SJCRH30 (cell line): ENCODE data around the gene SEMA4C. TPM values are rescaled to one million over a fixed set of nuclear protein-coding genes. Genes with fewer than 3 reads are reported as not detected.

ENCODE experiments used
- DNase-seq, 2 experiments: peaks; one replicate each; pipeline ENCODE4 v3.0.0-alpha.2; 2015 to 2020
- H3K27ac ChIP-seq: fragments of 250-450 bp; sonication (Bioruptor Pico); 2 replicates; pipeline ENCODE4 v1.5.1; 2020; ENCODE audit warnings: mild to moderate bottlenecking, moderate library complexity
- H3K27me3 ChIP-seq: fragments of 250-450 bp; sonication (Bioruptor Pico); 2 replicates; pipeline ENCODE4 v1.5.1; 2020; ENCODE audit warnings: mild to moderate bottlenecking, moderate library complexity
- H3K36me3 ChIP-seq: fragments of 250-450 bp; sonication (Bioruptor Pico); 2 replicates; pipeline ENCODE4 v1.5.1; 2020; ENCODE audit warnings: mild to moderate bottlenecking, moderate library complexity
- H3K4me1 ChIP-seq: fragments of 250-450 bp; sonication (Bioruptor Pico); 2 replicates; pipeline ENCODE4 v1.5.1; 2020; ENCODE audit warnings: mild to moderate bottlenecking, moderate library complexity
- H3K4me3 ChIP-seq: fragments of 250-450 bp; sonication (Bioruptor Pico); 2 replicates; pipeline ENCODE4 v1.5.1; 2020; ENCODE audit warnings: mild to moderate bottlenecking, moderate library complexity
- H3K9me3 ChIP-seq: fragments of 250-450 bp; sonication (Bioruptor Pico); replicated peaks from 2 replicates; pipeline ENCODE4 v1.5.1; 2020; ENCODE audit warnings: mild to moderate bottlenecking, moderate library complexity
- total RNA-seq: library from RNA; depleted of rRNA; stranded (reverse); fragments of >200 nt; shearing (Covaris generic); gene quantifications from 2 replicates; pipeline ENCODE4 v1.2.3, GENCODE V29; 2014; rRNA removed

Gene SEMA4C
- 41.3 and 49.4 TPM in 2 replicates for total RNA-seq

DNA sequence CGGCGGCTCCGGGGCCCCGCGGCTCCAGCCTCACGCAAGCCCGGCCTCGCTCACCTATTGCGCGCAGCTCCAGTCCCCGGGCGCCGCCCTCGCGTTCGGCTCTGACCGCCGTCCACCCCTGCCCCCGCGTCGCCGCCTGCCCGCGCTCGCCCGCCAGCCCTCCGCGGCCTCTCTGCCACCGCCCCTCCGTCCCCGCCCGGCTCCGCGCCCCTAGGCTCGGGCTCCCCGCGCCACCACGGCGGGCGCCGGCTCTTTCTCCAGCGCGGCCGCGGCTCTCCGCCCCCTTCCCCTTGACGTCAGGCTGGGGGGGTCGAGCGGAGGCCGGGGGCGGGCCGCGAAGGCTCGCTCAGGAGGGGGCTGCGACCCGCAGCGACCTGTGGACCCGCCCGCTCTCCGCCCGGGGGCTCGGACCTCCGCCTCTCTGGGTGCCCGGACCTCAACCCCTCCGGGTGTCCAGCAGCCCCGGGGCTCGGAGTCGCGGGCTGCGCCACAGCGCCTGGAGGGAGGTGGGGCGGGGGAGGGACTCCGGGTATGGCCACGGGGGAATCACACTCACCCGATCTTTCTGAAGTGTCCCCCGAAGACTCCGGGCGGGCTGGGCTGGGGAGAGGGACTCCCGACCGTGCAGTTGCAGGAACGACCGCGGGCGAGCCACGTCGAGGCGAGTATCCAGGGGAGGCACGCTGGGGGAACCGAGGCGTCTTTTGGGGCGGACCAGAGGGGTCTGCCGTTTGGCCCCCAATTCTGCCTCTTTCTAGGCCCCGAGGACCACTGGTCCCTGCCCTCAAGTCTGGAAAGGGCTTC, at the start of gene SEMA4C:
Gene SEMA4C, minus strand, starts transcription at position 259 of the 804 bp plus-strand sequence. CDS start 2,194 bp downstream, outside the sequence.
- DNase-seq, result peak; percentile 39 to 51
- peaks cover 9% of the 10 kb centered on the region for H3K4me1 ChIP-seq
- peaks cover 16% of the 10 kb centered on the region for H3K36me3 ChIP-seq
- no peaks in the 10 kb centered on the region for H3K27me3 ChIP-seq
- no peaks in the 10 kb centered on the region for H3K9me3 ChIP-seq
- peak within 1 kb of the TSS; percentile 92 for H3K27ac ChIP-seq
- H3K4me3 ChIP-seq, result peak within 1 kb of the TSS; percentile 93

DNA sequence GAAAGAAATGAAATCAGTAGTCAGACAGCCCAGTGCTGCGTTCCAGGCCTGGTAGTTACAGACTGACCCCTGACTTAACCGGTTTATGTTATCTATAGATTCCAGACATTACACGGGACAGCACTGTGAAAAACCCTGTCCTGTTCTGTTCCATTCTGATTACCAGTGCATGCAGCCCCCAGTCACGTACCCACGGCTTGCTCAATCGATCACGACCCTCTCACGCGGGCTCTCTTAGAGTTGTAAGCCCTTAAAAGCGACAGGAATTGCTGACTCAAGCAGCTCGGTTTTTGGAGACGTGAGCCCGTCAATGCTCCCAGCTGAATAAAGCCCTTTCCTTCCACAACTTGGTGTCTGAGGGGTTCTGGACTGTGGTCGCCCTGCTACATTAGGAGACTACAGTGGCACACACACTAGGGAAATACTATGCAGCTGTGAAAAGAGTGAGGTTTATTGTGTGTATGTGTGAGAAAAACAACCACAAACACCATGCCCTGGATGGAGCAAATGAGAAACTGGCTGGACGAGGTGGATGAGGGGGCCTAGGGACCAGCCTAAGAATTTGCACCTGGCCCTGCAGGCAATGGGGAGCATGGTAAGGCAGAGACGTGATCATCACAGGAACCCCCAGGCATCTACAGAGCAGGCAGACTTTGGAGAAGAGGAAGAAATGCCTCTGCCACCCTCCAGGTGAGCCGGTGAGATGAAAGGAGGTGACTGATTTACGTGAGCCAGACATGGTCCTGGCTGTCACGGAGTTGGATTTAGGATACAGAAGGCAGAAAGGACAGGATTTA, 49.1 kb upstream of the SEMA4C start:
- no peak overlapping the region for H3K27ac ChIP-seq
- no peak overlapping the region for H3K4me3 ChIP-seq
- DNase-seq, result no peak
- H3K9me3 ChIP-seq, result 0 out of 2 replicates have a peak, but pooled peaks cover 7% of the 10 kb centered on the region
- H3K4me1 ChIP-seq, result no peaks in the 10 kb centered on the region
- H3K36me3 ChIP-seq, result no peaks in the 10 kb centered on the region
- peaks cover 4% of the 10 kb centered on the region; the same call in 1 of the 2 replicates for H3K27me3 ChIP-seq

- H3K27ac ChIP-seq, result no peak overlapping the region
- H3K27me3 ChIP-seq, result peaks cover 4% of the 10 kb centered on the region; the same call in 1 of the 2 replicates
- no peak overlapping the region for H3K4me3 ChIP-seq
- H3K4me1 ChIP-seq, result no peaks in the 10 kb centered on the region
- DNase-seq, result no peak
- no peaks in the 10 kb centered on the region for H3K36me3 ChIP-seq
- H3K9me3 ChIP-seq, result 0 out of 2 replicates have a peak, but pooled peaks cover 7% of the 10 kb centered on the region
Measured at GRCh38 chr2:96918092-96918753, 48.3 kb upstream of the SEMA4C start.

GRCh38 chr2:96916646-96917543, 47.0 kb upstream of the SEMA4C start:
- Histone ChIP-seq H3K9me3 (0 out of 2 replicates have a peak, but pooled peaks cover 7% of the 10 kb centered on the region), H3K27me3 (peaks cover 6% of the 10 kb centered on the region; the same call in 1 of the 2 replicates), H3K4me1 (no peaks in the 10 kb centered on the region), H3K36me3 (no peaks in the 10 kb centered on the region), H3K4me3 (no peak overlapping the region), H3K27ac (no peak overlapping the region)
- no peak for DNase-seq

DNA sequence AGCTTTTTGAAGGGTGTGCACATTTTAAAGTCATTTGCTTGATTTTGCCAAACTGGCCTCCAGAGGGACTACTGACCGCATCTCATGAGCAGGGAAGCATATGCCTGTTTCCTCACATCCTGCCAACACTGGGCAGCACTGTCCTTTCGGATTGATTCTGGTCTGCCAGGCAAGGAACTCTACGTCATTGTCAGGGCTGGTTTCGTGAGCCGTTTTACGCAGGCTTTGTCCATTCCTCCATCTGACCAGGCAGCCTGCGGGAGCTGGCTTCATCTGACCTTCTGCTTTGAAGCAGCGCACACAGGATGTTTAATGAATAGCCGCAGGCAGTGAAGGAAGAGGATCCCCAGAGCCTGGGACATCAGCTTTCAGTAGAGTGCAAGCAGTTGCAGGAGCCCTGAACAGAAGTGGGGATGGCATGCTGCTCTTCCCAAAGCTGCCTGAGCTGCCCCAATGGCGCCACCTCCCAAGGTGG, 46.3 kb upstream of the SEMA4C start:
- 0 out of 2 replicates have a peak, but pooled peaks cover 3% of the 10 kb centered on the region for H3K27me3 ChIP-seq
- H3K9me3 ChIP-seq, result 0 out of 2 replicates have a peak, but pooled peaks cover 7% of the 10 kb centered on the region
- no peak overlapping the region for H3K27ac ChIP-seq
- H3K36me3 ChIP-seq, result no peaks in the 10 kb centered on the region
- no peaks in the 10 kb centered on the region for H3K4me1 ChIP-seq
- H3K4me3 ChIP-seq, result no peak overlapping the region
- no peak for DNase-seq

- Histone ChIP-seq H3K9me3 (0 out of 2 replicates have a peak, but pooled peaks cover 7% of the 10 kb centered on the region), H3K4me1 (no peaks in the 10 kb centered on the region), H3K36me3 (no peaks in the 10 kb centered on the region), H3K27ac (no peak overlapping the region), H3K27me3 (0 out of 2 replicates have a peak, but pooled peaks cover 3% of the 10 kb centered on the region), H3K4me3 (no peak overlapping the region)
- no peak for DNase-seq
Measured at GRCh38 chr2:96914332-96914731, 44.5 kb upstream of the SEMA4C start.

GRCh38 chr2:96913398-96914202, 43.7 kb upstream of the SEMA4C start:
- Histone ChIP-seq H3K36me3 (no peaks in the 10 kb centered on the region), H3K27me3 (0 out of 2 replicates have a peak, but pooled peaks cover 3% of the 10 kb centered on the region), H3K9me3 (0 out of 2 replicates have a peak, but pooled peaks cover 7% of the 10 kb centered on the region), H3K4me3 (no peak overlapping the region), H3K4me1 (no peaks in the 10 kb centered on the region), H3K27ac (no peak overlapping the region)
- DNase-seq, result no peak

GRCh38 chr2:96913117-96913397, 43.2 kb upstream of the SEMA4C start:
- Histone ChIP-seq H3K27me3 (0 out of 2 replicates have a peak, but pooled peaks cover 3% of the 10 kb centered on the region), H3K4me3 (no peak overlapping the region), H3K27ac (no peak overlapping the region), H3K36me3 (no peaks in the 10 kb centered on the region), H3K9me3 (0 out of 2 replicates have a peak, but pooled peaks cover 7% of the 10 kb centered on the region), H3K4me1 (no peaks in the 10 kb centered on the region; the same call in 1 of the 2 replicates)
- DNase-seq, result no peak

GRCh38 chr2:96912346-96913116, 42.7 kb upstream of the SEMA4C start:
- Histone ChIP-seq H3K36me3 (no peaks in the 10 kb centered on the region), H3K9me3 (0 out of 2 replicates have a peak, but pooled peaks cover 7% of the 10 kb centered on the region), H3K4me3 (no peak overlapping the region), H3K27ac (no peak overlapping the region), H3K27me3 (0 out of 2 replicates have a peak, but pooled peaks cover 3% of the 10 kb centered on the region), H3K4me1 (peaks cover 5% of the 10 kb centered on the region; the same call in 1 of the 2 replicates)
- DNase-seq, result no peak

DNA sequence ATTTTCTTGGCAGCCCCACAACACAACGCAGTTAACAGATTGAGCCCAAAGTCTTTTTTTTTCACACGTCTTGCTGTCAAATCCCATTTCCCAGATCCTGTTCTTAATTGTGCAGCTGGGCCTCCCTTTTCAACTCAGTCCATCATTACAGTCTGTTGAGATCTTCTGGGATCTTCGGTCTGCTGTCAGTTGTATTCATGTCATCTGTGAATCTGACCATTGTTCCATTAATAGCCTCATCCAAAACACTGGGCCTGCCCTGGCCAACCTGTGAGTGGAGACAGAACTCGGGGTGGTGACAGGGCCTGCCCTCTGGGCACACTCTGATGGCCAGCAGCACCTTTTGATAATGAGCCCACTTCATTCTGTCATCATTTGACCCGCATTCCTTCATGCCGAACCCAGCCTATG, 39.7 kb upstream of the SEMA4C start:
- no peaks in the 10 kb centered on the region for H3K9me3 ChIP-seq
- H3K4me1 ChIP-seq, result peaks cover 16% of the 10 kb centered on the region; the same call in 1 of the 2 replicates
- H3K27me3 ChIP-seq, result 0 out of 2 replicates have a peak, but pooled peaks cover 3% of the 10 kb centered on the region
- H3K36me3 ChIP-seq, result no peaks in the 10 kb centered on the region
- H3K4me3 ChIP-seq, result no peak overlapping the region
- no peak for DNase-seq
- no peak overlapping the region for H3K27ac ChIP-seq

- H3K36me3 ChIP-seq, result no peaks in the 10 kb centered on the region
- no peaks in the 10 kb centered on the region for H3K9me3 ChIP-seq
- H3K27ac ChIP-seq, result peak overlapping the region; percentile 45
- H3K27me3 ChIP-seq, result no peaks in the 10 kb centered on the region
- peaks cover 18% of the 10 kb centered on the region; the same call in 1 of the 2 replicates for H3K4me1 ChIP-seq
- peak; percentile 68 to 82 for DNase-seq
- peak overlapping the region; percentile 30 for H3K4me3 ChIP-seq
Measured at GRCh38 chr2:96907115-96908041, 37.5 kb upstream of the SEMA4C start.
